ENCODE results near the gene ADAMTS9.

Gene ADAMTS9

GRCh38 chr3:64620020-64620419 lies 67.8 kb downstream of the ADAMTS9 start:
- H3K27ac ChIP-seq, result no peak overlapping the region
- H3K9me3 ChIP-seq, result no peaks in the 10 kb centered on the region
- no peak overlapping the region for H3K4me3 ChIP-seq (ENCODE audit: low read depth in 1 of 2, low read length in 1 of 2)
- H3K4me1 ChIP-seq (ENCODE audit: control insufficient read depth in 1 of 2, insufficient read depth in 1 of 2, low read depth in 1 of 2, low read length in 1 of 2), result peaks cover 0 to 6% of the 10 kb centered on the region in 2 experiments
- no peaks in the 10 kb centered on the region for H3K36me3 ChIP-seq
- no peak for TF ChIP-seq CTCF (IDR thresholded peaks at IDR 0.05)
- no peaks in the 10 kb centered on the region for H3K27me3 ChIP-seq

- no peaks in the 10 kb centered on the region for H3K36me3 ChIP-seq
- TF ChIP-seq CTCF (IDR thresholded peaks at IDR 0.05), result no peak
- no peak overlapping the region for H3K4me3 ChIP-seq (ENCODE audit: low read depth in 1 of 2, low read length in 1 of 2)
- no peak overlapping the region for H3K27ac ChIP-seq
- H3K4me1 ChIP-seq (ENCODE audit: control insufficient read depth in 1 of 2, insufficient read depth in 1 of 2, low read depth in 1 of 2, low read length in 1 of 2), result peaks cover 0 to 6% of the 10 kb centered on the region in 2 experiments
- H3K27me3 ChIP-seq, result no peaks in the 10 kb centered on the region
- no peaks in the 10 kb centered on the region for H3K9me3 ChIP-seq
These were observed 68.6 kb downstream of the ADAMTS9 start for GRCh38 chr3:64619216-64619615.

- no peak for TF ChIP-seq CTCF (IDR thresholded peaks at IDR 0.05)
- H3K4me1 ChIP-seq (ENCODE audit: control insufficient read depth in 1 of 2, insufficient read depth in 1 of 2, low read depth in 1 of 2, low read length in 1 of 2), result peaks cover 0 to 6% of the 10 kb centered on the region in 2 experiments
- H3K9me3 ChIP-seq, result no peaks in the 10 kb centered on the region
- no peak overlapping the region for H3K4me3 ChIP-seq (ENCODE audit: low read depth in 1 of 2, low read length in 1 of 2)
- no peak overlapping the region for H3K27ac ChIP-seq
- H3K36me3 ChIP-seq, result no peaks in the 10 kb centered on the region
- no peaks in the 10 kb centered on the region for H3K27me3 ChIP-seq
These were observed 70.2 kb downstream of the ADAMTS9 start for GRCh38 chr3:64617610-64618009.

- Histone ChIP-seq H3K9me3 (no peaks in the 10 kb centered on the region), H3K4me1 (ENCODE audit: control insufficient read depth in 1 of 2, insufficient read depth in 1 of 2, low read depth in 1 of 2, low read length in 1 of 2) (peaks cover 0 to 6% of the 10 kb centered on the region in 2 experiments), H3K36me3 (no peaks in the 10 kb centered on the region), H3K4me3 (ENCODE audit: low read depth in 1 of 2, low read length in 1 of 2) (no peak overlapping the region), H3K27ac (no peak overlapping the region), H3K27me3 (no peaks in the 10 kb centered on the region)
- TF ChIP-seq CTCF (IDR thresholded peaks at IDR 0.05), result no peak
These were observed 70.8 kb downstream of the ADAMTS9 start for GRCh38 chr3:64616953-64617352.

- Histone ChIP-seq H3K4me1 (ENCODE audit: control insufficient read depth in 1 of 2, insufficient read depth in 1 of 2, low read depth in 1 of 2, low read length in 1 of 2) (peaks cover 0 to 6% of the 10 kb centered on the region in 2 experiments), H3K27ac (no peak overlapping the region), H3K36me3 (no peaks in the 10 kb centered on the region), H3K27me3 (no peaks in the 10 kb centered on the region), H3K9me3 (no peaks in the 10 kb centered on the region), H3K4me3 (ENCODE audit: low read depth in 1 of 2, low read length in 1 of 2) (no peak overlapping the region)
- no peak for TF ChIP-seq CTCF (IDR thresholded peaks at IDR 0.05)
These were observed 74.8 kb downstream of the ADAMTS9 start for GRCh38 chr3:64612916-64613526.
